NCI-H2029 (cell line): Measurements from ENCODE around the gene WDFY1.

Experiments used
- DNase-seq: peaks from one replicate; lab custom pipeline; 2025; lab: John Stamatoyannopoulos, UW

The WDFY1 gene

GRCh38 chr2:223930103-223930976 is 14.8 kb downstream of the WDFY1 start:
- no peak for DNase-seq

GRCh38 chr2:223929571-223930102 is 15.5 kb downstream of the WDFY1 start:
- DNase-seq, result no peak

DNA sequence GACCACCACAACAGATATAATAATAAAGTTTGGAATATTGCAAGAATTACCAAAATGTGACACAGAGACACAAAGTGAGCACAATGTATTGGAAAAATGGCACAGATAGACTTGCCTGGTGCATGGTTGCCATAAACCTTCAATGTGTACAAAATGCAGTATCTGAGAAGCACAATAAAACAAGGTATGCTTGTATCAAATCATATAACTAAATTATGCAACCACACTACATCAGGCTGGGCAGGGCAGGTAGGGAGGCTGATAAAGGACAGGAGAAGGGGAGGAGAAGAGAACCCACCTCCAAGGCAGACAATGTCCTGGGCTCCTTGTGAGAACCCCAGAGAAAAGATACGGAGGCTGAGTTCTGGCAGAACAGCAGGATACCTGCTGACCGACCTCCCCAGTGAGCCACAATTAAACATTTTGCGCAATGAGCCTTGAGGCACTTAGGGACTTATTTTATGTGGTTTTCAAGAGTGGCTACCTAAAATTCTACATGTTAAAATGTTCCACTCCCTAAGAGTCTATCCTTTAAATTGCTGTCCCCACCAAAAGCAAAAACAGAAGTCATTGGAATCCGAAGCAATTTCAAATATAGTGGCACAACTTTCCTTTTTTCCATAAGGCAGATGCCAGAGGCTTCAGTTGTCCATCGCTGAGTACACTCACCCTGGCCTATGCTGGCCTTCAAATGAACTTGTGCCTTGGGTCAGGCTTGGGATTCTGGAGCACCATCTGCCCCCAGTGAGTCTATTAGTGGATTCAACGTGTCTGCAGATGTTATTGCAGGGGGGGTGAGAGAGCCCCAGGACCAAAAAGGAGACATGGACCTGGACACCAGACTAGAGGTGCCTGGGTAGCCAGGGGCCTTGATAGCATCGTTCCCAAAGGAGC is 16.8 kb downstream of the WDFY1 start:
- no peak for DNase-seq

- DNase-seq, result no peak
Observed at GRCh38 chr2:223925106-223925505, 20.0 kb downstream of the WDFY1 start.

DNA sequence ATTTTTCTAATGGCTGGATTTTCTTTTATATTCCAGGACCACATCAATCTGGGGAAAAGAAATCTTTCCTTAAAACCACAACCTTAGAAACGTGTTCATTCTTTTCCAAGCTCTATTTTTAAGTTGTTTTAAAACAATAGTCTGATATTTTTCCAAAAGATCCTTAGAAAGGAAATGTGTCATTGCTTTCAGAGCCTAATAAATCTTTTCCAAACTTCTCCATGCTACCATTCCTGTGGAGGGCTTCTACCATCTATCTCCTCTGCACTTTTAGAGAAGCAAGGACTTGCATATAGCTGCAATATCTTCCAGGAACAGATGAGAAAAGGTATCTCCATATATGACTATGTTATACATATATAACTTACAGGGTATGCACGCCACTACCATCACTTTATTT is 21.2 kb downstream of the WDFY1 start:
- DNase-seq, result no peak

GRCh38 chr2:223922308-223922707 is 22.8 kb downstream of the WDFY1 start:
- DNase-seq, result no peak

DNA sequence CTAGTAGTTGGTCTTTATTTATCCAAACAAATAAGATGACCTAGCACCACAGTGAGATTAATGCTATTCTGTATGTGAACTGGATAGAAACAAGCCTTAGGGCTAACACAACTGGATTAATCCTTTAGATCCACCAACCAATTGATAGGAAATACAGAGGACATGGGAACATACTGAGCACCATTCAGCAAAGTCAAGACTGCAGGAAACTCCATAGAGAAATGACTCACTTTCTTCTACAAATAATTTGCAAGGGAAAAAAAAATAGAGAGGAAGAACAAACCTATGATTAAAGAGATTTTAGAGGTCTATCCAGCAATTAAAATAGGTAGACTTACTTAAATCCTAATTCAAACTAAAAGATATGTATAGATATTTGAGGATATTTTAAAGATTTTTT is 23.9 kb downstream of the WDFY1 start:
- no peak for DNase-seq

DNA sequence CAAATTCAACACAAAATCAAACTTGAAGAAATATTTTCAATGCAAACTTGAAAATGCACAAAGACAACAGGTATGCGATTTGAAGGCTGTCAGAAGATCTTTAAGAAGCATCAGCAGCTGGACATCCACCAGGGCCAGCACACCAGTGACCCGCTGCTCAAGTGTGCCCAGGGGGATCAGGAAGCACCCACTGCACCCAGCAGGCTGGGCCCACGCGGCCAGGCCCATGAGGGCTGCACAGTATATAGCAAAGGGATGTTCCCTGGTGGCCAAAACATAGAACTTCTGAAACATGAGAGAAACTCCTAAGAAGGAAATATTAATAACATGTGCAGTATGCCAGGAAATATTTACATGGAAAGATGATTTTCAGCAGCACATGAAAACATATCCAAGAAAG is 25.0 kb downstream of the WDFY1 start:
- no peak for DNase-seq

DNA sequence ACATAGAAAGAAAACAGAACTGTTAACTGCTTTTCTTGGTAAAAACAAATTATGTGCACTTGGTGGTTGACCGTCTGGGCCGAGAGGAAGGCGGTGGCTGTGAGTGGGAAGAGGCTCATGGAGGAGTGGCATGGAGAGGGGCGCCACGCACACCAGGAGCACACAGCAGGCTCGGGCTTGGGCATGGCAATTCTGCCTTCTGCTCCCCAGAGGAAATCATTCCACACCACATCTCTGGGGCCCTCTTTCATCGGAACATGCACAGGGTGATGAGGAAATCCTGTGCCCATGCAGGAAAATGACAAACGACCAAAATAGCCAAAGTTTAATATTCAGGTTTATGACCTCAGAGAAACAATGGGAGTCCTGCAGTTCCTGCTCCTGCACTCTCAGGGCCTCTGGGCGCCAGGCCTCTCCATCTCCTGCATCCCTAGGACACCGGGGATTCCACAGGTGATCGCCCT is 26.4 kb downstream of the WDFY1 start:
- DNase-seq, result no peak

- no peak for DNase-seq
Observed at GRCh38 chr2:223916181-223916920, 28.8 kb downstream of the WDFY1 start.

DNA sequence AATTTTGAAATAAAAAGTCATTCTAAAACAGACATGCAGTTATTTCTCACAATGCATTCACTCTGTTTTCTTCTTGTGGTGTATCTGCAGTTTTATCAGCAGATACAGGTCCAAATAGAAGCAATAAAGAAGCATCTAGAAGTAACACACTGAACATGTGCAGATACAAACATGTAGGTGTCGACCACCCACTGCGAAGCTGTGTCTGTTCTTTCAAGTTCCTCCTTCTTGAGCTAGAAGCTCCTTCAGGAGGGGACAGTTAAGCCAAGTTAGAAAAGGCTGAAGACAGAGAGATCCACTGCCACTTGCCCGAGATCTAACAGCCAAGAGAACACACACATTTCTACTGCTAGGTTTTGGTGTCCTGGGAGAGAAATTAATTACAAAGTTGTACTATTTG is 30.1 kb downstream of the WDFY1 start:
- DNase-seq, result no peak

- no peak for DNase-seq
Observed at GRCh38 chr2:223914324-223914723, 30.8 kb downstream of the WDFY1 start.

- no peak for DNase-seq
Observed at GRCh38 chr2:223909001-223909741, 36.0 kb downstream of the WDFY1 start.

DNA sequence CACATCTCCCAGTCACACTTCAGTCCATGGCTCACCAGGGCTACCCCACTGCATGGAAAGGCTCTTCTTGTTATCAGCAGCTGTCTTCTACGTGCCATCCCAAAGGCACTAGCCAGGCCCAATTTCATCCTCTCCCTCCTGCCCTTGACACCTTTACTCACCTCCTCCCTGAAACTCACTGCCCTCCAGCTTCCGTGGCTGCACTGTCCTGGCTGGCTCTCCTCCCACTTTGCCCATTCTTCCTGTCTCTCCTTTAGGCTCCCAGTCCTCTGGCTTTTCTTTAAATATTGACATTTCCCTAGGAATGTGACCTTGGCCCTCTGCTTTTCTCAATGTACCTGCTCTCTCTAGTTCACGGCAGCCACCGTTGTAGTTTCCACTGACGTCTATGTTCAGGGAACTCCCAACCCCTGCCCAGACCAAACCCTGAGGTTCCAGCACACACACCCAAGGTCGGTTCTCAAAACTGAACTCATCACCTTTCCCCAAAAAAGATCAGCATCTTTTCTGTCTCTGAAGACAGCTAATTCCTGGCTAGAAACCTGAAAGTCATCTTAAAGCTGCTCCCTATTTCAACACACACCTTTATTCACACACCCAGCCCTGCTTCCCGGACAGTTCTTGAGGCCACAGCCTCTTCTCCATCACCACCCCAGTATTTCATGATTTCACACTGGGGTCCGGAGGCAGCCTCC is 36.7 kb downstream of the WDFY1 start:
- DNase-seq, result no peak

- no peak for DNase-seq
Observed at GRCh38 chr2:223905996-223906395, 39.1 kb downstream of the WDFY1 start.

DNA sequence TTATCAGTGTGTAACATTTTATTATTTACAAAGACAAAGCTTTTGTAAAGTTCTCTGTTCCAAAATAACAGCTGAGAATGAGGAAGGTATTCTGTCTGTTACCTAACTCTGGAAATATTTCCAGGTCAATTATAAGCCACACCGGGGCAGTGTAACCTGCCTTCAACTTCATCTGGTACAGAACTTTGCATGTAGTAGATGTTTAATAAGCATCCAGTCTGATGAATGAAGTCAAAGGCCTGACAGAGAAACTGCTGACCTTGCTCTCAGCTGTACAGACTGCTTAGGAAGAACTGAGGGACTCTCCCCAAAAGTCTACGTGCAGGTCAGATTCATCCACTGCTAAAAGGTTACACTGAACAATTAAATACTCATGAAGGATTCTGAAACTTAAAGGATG is 43.3 kb downstream of the WDFY1 start:
- DNase-seq, result no peak

DNA sequence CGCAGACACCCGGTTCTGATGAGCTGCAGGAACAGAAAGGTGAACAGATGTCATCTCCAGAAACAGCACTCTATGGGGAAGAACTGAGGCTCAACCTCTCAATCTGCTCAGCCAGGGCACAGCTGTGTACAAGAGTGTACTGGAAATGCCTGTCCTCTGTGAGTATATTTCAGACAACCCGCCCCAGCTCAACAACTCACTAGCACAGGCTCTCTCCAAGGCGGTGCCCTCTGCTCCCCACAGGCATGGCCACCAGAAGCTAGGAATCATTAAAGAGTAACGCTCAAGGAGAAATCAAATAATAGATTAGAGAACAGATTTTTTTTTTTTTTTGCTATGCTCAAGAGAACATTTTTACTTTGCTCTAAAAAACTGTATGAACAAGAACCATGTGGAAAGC is 43.8 kb downstream of the WDFY1 start:
- no peak for DNase-seq

- no peak for DNase-seq
Observed at GRCh38 chr2:223900531-223900930, 44.6 kb downstream of the WDFY1 start.

DNA sequence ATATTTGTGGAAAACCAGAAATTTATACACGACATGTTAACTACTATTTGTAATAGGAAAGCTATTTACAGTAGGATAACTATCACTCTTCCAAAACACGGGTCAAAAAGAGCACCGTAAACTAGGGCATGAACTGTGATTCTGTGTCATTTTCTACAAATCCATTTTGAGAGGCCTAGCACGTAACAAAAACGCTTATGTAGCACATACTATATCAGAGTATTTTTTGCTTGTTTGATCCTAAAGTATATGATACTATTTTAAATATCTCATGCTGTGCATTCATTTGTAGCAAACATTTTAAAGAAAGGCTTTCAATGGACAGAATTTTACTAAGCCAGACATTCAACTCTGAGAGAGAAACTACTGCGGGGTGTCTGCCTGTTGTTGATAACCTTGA is 45.1 kb downstream of the WDFY1 start:
- DNase-seq, result no peak

DNA sequence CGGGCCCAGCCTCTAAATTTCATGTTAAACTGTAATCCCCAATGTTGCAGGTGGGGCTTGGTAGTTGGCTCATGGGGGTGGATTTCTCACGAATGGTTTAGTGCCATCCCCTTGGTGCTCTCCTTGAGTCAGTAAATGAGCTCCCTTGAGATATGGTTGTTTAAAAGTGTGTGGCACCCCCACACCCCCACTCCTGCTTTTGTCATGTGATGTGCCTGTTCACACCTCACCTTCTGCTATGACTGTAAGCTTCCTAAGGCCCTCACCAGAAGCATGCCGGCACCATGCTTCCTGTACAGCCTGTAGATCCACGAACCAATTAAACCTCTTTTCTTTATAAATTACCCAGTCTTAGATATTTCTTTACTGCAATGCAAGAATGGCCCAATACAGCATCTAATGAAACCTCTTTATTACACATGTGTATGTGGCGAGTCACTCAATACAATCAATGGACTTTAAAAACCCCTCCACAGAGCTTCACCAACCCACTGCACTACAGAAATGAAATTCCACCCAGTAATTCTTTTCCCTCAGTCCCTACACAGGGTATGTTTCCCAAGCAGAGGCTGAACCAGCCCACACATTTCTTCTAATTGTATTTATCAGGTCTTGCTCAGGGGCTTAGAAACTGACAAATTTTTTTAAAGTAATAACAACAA is 47.3 kb downstream of the WDFY1 start:
- DNase-seq, result no peak
